ENCODE measurements around the gene COA8.

DNA sequence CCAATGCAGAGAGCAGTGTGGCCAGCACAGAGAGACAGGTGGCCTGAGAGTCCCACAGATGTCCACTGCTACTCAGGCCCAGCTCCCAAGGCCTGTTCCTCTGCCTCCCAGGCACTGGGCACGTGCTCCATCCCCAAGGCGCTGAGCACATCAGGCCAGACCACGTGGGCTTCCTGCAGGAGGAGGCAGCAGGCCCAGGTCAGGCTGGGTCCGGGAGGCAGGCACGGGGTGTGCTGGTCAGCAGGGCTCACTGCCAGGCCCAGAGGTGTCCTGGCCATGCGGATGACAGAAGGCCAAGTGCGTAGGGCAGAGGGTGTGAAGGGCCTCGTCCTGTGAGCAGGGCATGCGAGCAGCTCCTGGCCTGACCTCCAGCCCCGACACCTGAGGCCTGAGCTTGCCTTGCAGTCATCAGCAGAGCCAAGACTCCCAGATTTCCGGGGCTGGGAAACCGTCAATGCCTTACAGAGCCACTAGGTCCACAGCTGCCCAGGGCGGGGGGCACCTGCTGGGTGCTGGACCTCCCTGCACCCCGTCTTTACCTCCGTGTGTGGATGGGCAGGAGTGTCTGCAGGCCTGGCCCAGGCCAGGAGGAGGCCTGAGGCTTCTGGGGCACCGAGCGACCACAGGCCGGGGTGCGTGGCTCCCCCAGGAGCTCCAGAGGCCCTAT, 18.9 kb upstream of the COA8 start:
- TF ChIP-seq CTCF (IDR thresholded peaks at IDR 0.05), result no peak
- no peak for TF ChIP-seq POLR2A (IDR thresholded peaks at IDR 0.05)
